GM19468 (cell line): Measurements from ENCODE around the gene DYRK1A.

Experiments
- ATAC-seq: cut with Tn5 transposase; IDR thresholded peaks from one replicate; pipeline ENCODE4 v1.9.1; 2021; ENCODE audit warnings: mild to moderate bottlenecking, moderate library complexity, moderate number of reproducible peaks; ENCODE audit not compliant: unreplicated experiment; ENCODE audit errors: extremely low read depth

DYRK1A gene

GRCh38 chr21:37364722-37365121, 1.9 kb upstream of the DYRK1A start:
- no peak for ATAC-seq

- peak; percentile 5 for ATAC-seq
These were observed 774 bp upstream of the DYRK1A start for GRCh38 chr21:37365517-37366481.

GRCh38 chr21:37367336-37367702, 746 bp downstream of the DYRK1A start:
- ATAC-seq, result no peak

DNA sequence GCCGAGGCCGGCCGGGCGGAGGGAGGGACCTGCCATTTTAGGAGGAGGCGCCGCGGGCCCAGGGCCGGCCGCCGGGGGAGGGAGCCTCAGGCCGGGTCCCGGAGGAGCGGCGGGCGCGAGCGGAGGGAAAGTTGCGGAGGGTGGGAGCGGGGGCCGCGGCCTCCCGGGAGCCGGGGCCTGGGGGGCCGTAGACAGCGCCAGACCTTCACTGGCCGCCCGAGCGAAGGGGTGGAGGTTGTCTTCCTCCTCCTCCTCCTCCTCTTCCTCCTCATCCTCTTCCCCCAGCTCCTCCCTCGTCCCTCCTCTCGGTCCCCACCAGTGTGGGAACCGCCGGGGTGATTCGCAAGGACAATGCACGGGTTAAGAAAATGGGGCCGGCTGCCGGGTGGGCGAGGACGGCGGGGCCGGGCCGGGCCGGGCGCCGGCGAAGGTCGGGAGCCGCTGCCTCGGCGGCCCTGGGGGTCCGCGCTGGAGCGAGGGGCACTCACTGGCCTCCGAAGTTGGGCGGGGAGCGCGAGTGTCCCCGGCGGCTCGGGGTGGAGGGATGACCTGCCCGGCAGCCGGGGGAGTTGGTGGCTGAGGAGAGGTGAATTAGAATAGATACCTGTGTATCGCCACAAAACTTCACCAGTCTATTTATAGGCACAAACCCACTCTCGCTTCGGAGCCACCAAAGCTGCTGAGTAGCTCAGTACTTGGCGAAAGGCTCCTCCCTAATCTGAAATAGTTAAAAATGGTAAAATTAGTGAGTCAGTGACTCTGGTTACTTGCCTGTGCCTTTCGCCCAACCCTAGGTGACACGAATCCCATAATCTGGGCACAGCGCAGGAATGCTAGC, 1.3 kb downstream of the DYRK1A start:
- no peak for ATAC-seq

DNA sequence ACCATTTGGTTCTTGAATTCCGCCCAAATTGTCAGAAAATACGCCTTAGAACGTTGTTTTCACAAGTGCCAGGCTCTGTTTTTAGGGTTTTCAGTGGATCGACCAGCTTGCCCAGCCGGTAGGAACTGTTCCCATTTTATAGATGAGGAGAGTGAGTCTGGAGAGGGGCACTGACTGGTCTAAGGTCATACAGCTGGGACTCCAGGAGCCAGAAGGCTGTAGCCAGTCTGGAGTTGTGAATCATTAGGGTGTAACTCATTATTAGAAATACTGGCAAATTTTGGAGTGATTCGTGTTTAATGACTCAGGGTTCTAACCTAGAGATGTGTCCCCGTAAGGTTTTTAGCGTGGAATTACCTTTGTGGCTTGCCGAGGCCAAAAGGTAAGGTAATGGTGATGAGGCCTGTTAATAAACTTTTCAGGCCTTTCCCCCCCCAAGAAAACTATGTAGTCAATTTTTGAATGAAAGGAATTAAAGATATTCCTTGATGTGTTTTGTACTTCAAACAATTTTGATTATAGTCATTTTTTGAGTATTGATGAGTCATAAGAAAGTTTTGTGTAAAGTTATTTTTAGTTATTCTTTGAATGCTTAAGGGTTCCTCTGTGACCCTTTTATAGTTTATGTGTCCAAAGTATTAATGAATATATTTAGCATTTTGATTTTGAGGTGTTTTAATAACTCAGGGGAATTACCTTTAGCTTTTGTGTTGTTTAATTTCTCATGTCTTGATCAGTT, 2.1 kb downstream of the DYRK1A start:
- no peak for ATAC-seq

DNA sequence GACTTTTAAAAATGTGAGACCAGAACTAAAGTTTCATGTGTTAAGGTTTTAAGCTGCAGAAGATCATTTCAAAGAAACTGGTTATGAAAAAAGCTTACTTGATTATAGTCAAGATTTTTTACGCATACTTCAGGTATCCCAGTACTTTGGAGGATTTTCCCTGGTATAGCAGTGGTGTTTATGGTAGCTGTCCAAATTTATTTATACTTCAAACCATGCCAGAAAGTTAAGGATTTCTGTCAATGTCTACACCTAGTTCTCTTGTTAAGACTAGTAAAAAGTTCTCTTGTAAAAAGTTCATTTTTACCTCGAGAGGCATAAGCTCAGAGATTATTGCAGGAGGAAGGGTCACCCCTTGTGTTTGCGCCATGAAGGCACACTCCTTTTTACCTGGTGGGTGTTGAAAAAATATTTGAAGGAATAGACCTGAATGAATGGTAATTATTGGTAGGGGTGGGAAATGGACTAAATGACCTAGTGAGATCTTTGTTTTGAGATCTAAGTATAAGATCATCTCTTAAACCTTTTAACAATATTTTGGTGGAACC, 2.8 kb downstream of the DYRK1A start:
- no peak for ATAC-seq

DNA sequence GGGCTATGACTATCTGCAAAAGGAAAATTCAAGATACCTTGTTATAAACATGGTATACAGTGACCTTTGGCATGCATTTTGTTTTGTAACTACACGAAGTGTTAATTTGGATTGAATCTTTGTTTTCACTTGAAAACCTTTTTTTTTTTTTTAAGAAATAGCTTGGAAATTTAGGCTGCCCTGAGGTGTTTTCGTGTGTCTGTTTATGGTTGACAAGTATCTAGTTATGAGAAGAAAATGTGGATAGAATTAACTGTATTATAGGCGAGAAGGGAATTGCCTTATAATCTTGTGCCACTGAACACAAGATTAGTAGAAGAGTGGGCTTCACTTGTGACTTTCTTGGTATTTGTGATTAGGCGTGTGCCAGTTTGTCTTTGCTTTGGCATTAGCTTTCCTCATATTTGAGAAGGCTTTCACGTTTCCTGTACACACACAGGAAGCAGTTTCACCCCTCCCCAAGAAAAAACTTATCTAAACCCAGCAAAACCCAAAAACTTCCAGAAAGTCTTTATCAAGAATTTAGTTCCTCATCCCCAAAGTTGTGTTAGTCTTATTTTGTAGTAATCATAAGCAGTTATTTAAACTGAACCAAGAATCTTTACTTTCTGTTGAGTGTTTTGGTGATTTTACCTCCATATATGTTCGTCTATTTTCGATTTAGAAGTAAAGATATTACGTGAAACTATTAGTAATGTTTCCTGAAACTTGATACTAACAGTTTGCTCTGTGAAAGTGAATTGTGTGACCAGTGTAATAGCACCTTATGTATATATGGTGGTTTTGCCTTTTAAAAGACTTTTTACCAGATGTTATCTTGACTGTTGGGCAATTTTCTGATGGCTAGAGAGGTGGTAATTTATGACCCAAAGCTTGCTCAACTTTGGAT, 3.8 kb downstream of the DYRK1A start:
- ATAC-seq, result peak; percentile 19

DNA sequence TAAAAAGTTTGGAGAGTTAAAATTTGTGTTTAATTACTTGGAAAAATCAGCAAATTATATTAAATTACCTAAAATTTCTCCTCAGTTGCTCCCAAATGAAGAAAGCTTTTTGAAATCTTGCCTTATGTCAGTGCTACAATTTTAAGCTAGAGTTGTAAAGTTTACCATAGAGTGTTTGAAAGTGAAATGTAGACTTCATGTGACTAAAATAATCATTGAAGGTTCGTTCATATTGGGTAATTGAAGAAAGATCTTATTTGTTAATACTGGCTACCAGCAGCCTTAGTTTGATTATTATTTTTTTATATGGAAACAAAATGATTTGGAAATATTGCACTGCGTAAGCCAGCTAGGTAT, 4.4 kb downstream of the DYRK1A start:
- no peak for ATAC-seq

- no peak for ATAC-seq
These were observed 5.7 kb downstream of the DYRK1A start for GRCh38 chr21:37372127-37372731.

- ATAC-seq, result no peak
These were observed 6.4 kb downstream of the DYRK1A start for GRCh38 chr21:37372951-37373350.

GRCh38 chr21:37373539-37373938, 7.0 kb downstream of the DYRK1A start:
- ATAC-seq, result no peak

DNA sequence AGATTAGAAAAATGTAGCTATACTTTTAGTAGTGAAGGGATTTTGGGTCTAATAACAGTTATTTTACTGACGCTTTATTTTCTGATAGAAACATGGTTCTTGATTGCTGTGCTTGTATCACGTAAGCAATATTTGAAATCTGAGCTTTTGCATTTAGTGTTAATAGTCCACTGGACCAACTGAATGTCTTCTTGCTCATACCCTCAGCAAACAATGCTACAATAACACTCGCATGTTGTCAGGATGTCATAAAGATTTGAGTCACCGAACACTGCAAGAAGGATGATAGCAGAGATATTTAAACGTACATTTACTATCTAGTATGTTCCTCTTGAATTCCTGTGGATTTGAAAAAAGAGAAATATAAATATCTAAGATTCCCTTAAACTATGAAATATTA, 7.5 kb downstream of the DYRK1A start:
- ATAC-seq, result no peak

- ATAC-seq, result no peak
These were observed 9.4 kb downstream of the DYRK1A start for GRCh38 chr21:37375866-37376574.

DNA sequence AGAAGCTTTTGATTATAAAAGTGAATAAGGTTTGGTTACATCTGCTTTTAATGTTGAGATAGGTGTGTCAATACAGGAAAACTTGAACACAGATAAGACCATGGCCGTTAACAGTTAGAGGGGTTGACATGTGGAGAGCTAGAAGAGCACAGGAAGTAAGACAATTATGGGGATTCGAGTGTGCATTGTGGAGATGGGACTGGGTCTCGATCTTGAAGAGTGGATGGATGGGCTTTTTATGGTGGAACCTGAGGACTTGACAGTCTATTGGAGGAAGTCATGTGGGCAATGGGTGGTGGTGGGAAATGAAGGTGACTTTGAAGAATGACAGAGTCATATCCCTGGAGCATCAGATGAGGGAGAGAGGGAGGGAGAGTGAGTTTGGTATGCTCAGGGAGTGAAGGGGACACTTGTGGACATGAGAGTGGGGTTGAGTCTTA, 12.1 kb downstream of the DYRK1A start:
- ATAC-seq, result no peak

DNA sequence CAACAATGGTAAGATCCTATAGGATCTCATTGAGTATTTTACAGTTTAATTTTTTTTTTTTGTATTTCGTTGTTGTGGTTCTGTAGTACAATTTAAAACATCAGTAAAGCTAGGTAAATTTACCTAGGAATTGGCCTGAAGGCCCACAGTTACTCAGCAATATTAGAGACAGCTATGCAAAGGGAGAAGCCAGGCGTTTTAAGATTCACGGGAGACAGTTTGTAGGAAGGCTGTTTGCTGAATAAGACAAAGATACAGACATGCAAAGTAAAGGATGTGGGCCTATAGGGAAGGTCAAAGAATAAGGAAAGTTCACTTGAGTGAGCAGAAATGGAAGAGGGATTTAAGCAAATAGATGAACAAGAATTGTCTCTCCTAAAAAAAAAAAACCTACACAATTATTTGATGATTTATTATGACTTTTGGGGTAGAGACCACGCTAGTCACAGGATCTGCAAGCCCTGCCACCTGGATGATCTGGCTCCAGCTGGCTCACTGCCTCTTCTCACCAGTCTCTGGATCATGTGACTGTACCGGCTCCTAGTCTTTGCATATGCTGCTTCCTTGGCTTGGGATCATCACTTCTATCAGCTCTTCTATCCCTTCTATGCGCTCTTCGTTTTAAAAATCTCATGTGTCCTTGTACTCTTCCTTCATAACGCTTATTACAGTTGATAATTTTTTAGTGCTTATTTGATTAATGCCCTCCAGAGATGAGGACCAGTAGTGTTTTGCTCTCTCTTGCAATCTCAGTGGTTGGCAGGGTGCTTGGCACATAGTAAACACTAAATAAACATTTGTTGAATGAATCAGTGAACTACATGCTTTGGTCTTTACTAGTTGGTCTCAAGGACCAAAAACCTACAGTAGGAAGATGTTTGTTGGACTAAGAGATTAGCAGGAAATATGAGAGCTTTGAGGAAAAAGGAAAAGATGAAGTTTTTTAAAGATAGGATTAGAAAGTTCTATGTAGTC, 14.1 kb downstream of the DYRK1A start:
- no peak for ATAC-seq

GRCh38 chr21:37381883-37382585, 15.5 kb downstream of the DYRK1A start:
- no peak for ATAC-seq

DNA sequence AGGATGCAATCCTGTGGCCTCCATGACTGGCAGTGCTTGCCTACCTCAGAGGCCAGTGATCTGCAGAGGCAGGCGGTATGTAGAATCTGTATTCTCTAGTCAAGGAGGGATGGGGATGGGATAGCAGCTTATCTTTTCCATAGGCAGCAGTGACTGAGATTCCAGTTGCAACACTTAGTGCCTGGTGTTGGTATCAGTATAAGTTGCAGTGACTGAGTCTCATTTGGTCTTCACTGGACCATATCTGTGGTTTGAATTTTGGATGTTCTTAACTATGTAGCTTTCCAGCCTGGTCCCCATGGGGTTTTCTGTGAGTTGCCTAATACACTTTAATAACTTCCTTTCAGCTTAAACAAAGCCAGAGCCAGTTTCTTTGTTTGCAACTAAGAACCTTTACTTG, 16.5 kb downstream of the DYRK1A start:
- no peak for ATAC-seq
